Common myeloid progenitor, CD34-positive (primary cell): ENCODE data around the gene CD8B2.
"Not testable (repeated sequence)": the region's sequence is repeated elsewhere in the genome, so short reads cannot be mapped to it uniquely, and the experiment has no call there.

Experiments
- CTCF ChIA-PET: fragments of 350-600 bp; sonication (Branson Sonifier 250); formaldehyde crosslinking; loops from one replicate; lab custom pipeline; 2021; ENCODE audit warnings: antibody characterized with exemption; lab: Charles Lee
- POLR2A ChIA-PET: fragments of 350-600 bp; sonication (Branson Sonifier 250); formaldehyde crosslinking; loops from one replicate; lab custom pipeline; 2021; ENCODE audit warnings: antibody characterized with exemption; lab: Charles Lee
- DNase-seq, 3 donors: peaks; one replicate each; pipeline versions ENCODE4 v3.0.0 to v3.0.0-alpha.2; 2013
- H3K27ac ChIP-seq, 2 experiments: 1 replicate in 1 of 2; 2 replicates in 1 of 2; pipeline ENCODE4 v1.7.0; 2013; ENCODE audit warnings: inconsistent platforms in 2 of 2, low read length in 2 of 2, mild to moderate bottlenecking in 2 of 2, low read depth in 1 of 2, moderate library complexity in 1 of 2; ENCODE audit not compliant: severe bottlenecking in 2 of 2, insufficient read depth in 1 of 2, poor library complexity in 1 of 2
- H3K27me3 ChIP-seq, 5 experiments: replicated peaks in 2 of 5; 1 replicate in 3 of 5; 2 replicates in 2 of 5; pipeline versions ENCODE4 v1.6.1 to v1.7.0; 2013; ENCODE audit warnings: low read length in 4 of 5, mild to moderate bottlenecking in 2 of 5, moderate library complexity in 2 of 5, inconsistent platforms in 1 of 5; ENCODE audit not compliant: insufficient read depth in 5 of 5, control insufficient read depth in 4 of 5
- H3K36me3 ChIP-seq, 4 experiments: 1 replicate in 2 of 4; 2 replicates in 2 of 4; pipeline versions ENCODE4 v1.6.1 to v1.7.0; 2013; ENCODE audit warnings: low read length in 3 of 4, control low read depth in 1 of 4, mild to moderate bottlenecking in 1 of 4; ENCODE audit not compliant: control insufficient read depth in 4 of 4, insufficient read depth in 4 of 4
- H3K4me1 ChIP-seq, 4 experiments: 1 replicate in 3 of 4; 2 replicates in 1 of 4; pipeline versions ENCODE4 v1.6.1 to v1.7.1; 2013; ENCODE audit warnings: low read length in 3 of 4, mild to moderate bottlenecking in 3 of 4, control low read depth in 1 of 4, inconsistent platforms in 1 of 4, moderate library complexity in 1 of 4; ENCODE audit not compliant: control insufficient read depth in 4 of 4, insufficient read depth in 4 of 4; ENCODE audit errors: control extremely low read depth in 1 of 4
- H3K4me3 ChIP-seq, 7 experiments: 1 replicate in 4 of 7; 2 replicates in 3 of 7; pipeline versions ENCODE4 v1.5.1 to v1.7.0; 2013; ENCODE audit warnings: mild to moderate bottlenecking in 7 of 7, low read length in 6 of 7, moderate library complexity in 6 of 7, inconsistent platforms in 2 of 7, low read depth in 2 of 7, control low read depth in 1 of 7; ENCODE audit not compliant: insufficient read depth in 4 of 7, control insufficient read depth in 1 of 7; ENCODE audit errors: extremely low read depth in 1 of 7
- H3K9me3 ChIP-seq, 5 experiments: 1 replicate in 4 of 5; 2 replicates in 1 of 5; pipeline versions ENCODE4 v1.6.1 to v1.7.1; 2013; ENCODE audit warnings: low read length in 4 of 5, mild to moderate bottlenecking in 2 of 5, inconsistent platforms in 1 of 5, low read depth in 1 of 5, moderate library complexity in 1 of 5; ENCODE audit not compliant: control insufficient read depth in 4 of 5, insufficient read depth in 2 of 5; ENCODE audit errors: control extremely low read depth in 1 of 5
- WGBS: methylation state at CpG from one replicate; pipeline ENCODE4 v1.1.5; 2013; ENCODE audit not compliant: insufficient coverage; 5-methylcytosine and 5-hydroxymethylcytosine counted together

Gene CD8B2

DNA sequence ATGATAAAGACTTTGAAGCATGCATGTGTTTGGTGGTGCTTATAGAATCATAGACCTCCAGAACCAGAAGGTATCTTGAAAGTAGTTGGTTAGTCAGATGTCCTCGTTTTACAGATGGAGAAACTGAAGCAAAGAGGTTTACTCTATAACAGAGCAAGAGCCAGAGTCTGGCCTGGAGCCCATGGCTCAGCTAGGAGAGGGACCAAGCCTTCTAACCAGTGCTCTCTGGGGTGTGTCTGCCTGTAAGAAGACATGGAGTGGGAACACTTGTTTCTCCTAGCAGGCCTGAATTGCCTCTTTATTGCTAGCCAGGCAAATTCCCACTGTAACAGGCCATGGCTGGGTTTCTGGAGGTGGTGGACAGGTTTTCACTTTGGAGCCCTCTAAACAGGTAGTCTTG, 67.9 kb downstream of the CD8B2 start:
- POLR2A ChIA-PET: no interaction called here
- H3K27me3 ChIP-seq: no peaks in the 10 kb centered on the region
- no peak overlapping the region for H3K27ac ChIP-seq
- H3K4me3 ChIP-seq: no peak overlapping the region
- H3K4me1 ChIP-seq: no peaks in the 10 kb centered on the region
- H3K36me3 ChIP-seq: no peaks in the 10 kb centered on the region
- no peak for DNase-seq
- H3K9me3 ChIP-seq: no peaks in the 10 kb centered on the region
- WGBS: 0% methylated on average over 1 of the region's 1 CpG
- CTCF ChIA-PET: no interaction called here

DNA sequence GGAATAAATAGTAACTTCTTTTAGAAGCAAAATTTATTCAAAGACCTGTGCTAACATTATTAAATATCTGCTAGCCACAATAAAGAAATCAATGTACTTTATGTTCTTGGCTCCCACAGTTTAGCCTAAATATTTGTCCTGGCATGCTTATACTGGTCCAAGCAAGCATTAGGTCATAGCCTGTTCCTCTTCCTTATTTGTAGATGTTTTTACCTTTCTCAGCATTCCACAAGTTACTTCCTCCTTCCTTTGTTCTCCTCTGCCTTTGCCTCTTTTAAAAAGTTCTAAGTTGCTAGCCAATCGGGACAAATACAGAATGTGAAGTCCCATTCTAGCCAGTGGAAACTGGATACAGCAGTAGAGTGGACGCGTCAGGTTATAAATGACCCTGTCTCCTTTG, 72.6 kb downstream of the CD8B2 start:
- H3K4me3 ChIP-seq, H3K9me3 ChIP-seq, H3K27me3 ChIP-seq, H3K36me3 ChIP-seq, H3K27ac ChIP-seq, DNase-seq, POLR2A ChIA-PET: not testable (repeated sequence)
- 100% methylated on average over 3 of the region's 3 CpGs for WGBS
- peaks cover 8 to 33% (median 15%) of the 10 kb centered on the region in 4 experiments for H3K4me1 ChIP-seq
- CTCF ChIA-PET: interaction anchor here (1.0 kb wide), 1 partner anchor 14 kb away, joined by 3 read pairs; no protein-coding TSS in a partner anchor

DNA sequence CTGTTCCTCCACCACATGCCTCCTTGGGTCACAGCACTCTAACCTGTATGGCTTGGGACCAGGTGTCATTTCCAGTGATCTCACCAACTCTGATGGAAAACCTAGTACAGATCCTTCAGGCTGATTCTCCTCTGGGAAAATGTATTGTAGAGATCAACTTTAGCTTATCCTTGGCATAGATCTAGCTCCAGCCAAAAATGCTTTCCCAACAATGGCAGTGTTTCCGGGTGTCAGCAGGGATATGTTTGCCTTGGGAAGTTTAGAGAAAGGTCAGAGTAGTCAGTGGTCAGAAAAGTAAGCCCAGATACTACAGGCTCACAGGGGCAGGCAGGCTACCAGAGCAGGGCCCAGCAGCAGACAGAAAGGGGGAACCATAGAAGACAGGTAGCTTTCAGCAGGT, 73.6 kb downstream of the CD8B2 start:
- Histone ChIP-seq H3K27me3 (no peaks in the 10 kb centered on the region), H3K4me3 (no peak overlapping the region), H3K9me3 (no peaks in the 10 kb centered on the region), H3K27ac (no peak overlapping the region), H3K36me3 (no peaks in the 10 kb centered on the region), H3K4me1 (peaks cover 8 to 38% (median 15%) of the 10 kb centered on the region in 4 experiments)
- WGBS: 100% methylated on average over 1 of the region's 1 CpG
- CTCF ChIA-PET: interaction anchor here (0.5 to 3.4 kb wide), 3 partner anchors 12 to 310 kb away, joined by 3 to 19 read pairs (median 13); no protein-coding TSS in a partner anchor
- DNase-seq: no peak
- POLR2A ChIA-PET: no interaction called here

DNA sequence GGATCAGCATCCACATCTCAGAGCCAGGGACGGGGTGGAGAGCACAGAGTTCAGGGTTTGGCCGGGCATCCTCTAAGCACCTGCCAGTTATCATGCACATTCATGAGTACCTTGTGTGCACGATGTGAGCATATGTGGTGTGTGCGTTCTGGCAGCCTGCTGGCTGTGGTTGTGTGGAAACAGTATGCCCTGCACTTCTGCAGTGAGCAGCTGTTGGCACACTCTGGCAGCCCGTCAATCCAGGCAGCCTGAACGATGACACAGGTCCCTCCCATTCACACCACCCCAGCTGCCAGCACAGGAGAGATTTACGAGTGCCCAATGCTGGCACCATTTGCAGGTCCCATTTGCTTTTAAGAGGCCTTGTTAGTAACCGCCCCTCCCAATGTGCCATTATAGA, 74.2 kb downstream of the CD8B2 start:
- 39% methylated on average over 5 of the region's 8 CpGs for WGBS
- CTCF ChIA-PET: interaction anchor here (2.1 to 13.0 kb wide), 5 partner anchors 11 to 27 kb away, joined by 13 to 109 read pairs (median 17); no protein-coding TSS in a partner anchor

GRCh38 chr2:106561803-106562202, 74.6 kb downstream of the CD8B2 start:
- ChIA-PET POLR2A (no interaction called here), CTCF (interaction anchor here (2.1 to 13.0 kb wide), 5 partner anchors 11 to 27 kb away, joined by 13 to 109 read pairs (median 17); no protein-coding TSS in a partner anchor)
- Histone ChIP-seq H3K27me3 (no peaks in the 10 kb centered on the region), H3K4me1 (peaks cover 8 to 43% (median 15%) of the 10 kb centered on the region in 4 experiments), H3K27ac (no peak overlapping the region), H3K36me3 (no peaks in the 10 kb centered on the region), H3K9me3 (no peaks in the 10 kb centered on the region), H3K4me3 (no peak overlapping the region)
- no peak for DNase-seq
- WGBS: 94% methylated on average over 4 of the region's 4 CpGs

More for the DNA sequence above, 74.2 kb downstream of the CD8B2 start:
- peak in 2 of 3 donors; percentile 71 to 81 for DNase-seq
- no peaks in the 10 kb centered on the region for H3K36me3 ChIP-seq
- peaks cover 8 to 43% (median 15%) of the 10 kb centered on the region in 4 experiments for H3K4me1 ChIP-seq
- POLR2A ChIA-PET: no interaction called here
- no peaks in the 10 kb centered on the region for H3K27me3 ChIP-seq
- H3K4me3 ChIP-seq: no peak overlapping the region
- H3K27ac ChIP-seq: no peak overlapping the region
- no peaks in the 10 kb centered on the region for H3K9me3 ChIP-seq

GRCh38 chr2:106562268-106563186, 75.4 kb downstream of the CD8B2 start:
- DNase-seq: peak in 1 of 3 donors; percentile 32
- H3K4me1 ChIP-seq: peaks cover 8 to 43% (median 15%) of the 10 kb centered on the region in 4 experiments
- no peaks in the 10 kb centered on the region for H3K9me3 ChIP-seq
- no peaks in the 10 kb centered on the region for H3K27me3 ChIP-seq
- WGBS: 57% methylated on average over 5 of the region's 9 CpGs
- ChIA-PET CTCF (interaction anchor here (1.2 to 13.0 kb wide), 6 partner anchors 10 to 26 kb away, joined by 4 to 109 read pairs (median 15); no protein-coding TSS in a partner anchor), POLR2A (no interaction called here)
- no peaks in the 10 kb centered on the region for H3K36me3 ChIP-seq
- no peak overlapping the region for H3K4me3 ChIP-seq
- no peak overlapping the region for H3K27ac ChIP-seq

- 80% methylated on average over 1 of the region's 2 CpGs for WGBS
- H3K27ac ChIP-seq: no peak overlapping the region
- CTCF ChIA-PET: interaction anchor here (1.2 to 13.0 kb wide), 6 partner anchors 10 to 25 kb away, joined by 4 to 109 read pairs (median 15); no protein-coding TSS in a partner anchor
- POLR2A ChIA-PET: no interaction called here
- no peak overlapping the region for H3K4me3 ChIP-seq
- DNase-seq: no peak
- no peaks in the 10 kb centered on the region for H3K27me3 ChIP-seq
- H3K36me3 ChIP-seq: no peaks in the 10 kb centered on the region
- H3K9me3 ChIP-seq: no peaks in the 10 kb centered on the region
- peaks cover 8 to 43% (median 15%) of the 10 kb centered on the region in 4 experiments for H3K4me1 ChIP-seq
Measured at GRCh38 chr2:106563195-106563594, 76.0 kb downstream of the CD8B2 start.
